WTC11 (cell line): ENCODE results near the gene TMA7. TPM values are rescaled to one million over a fixed set of nuclear protein-coding genes. Genes with fewer than 3 reads are reported as not detected.

ENCODE experiments used
- ATAC-seq: fragments of 200-7000 bp; cut with Tn5 transposase; 2 replicates; pipeline ENCODE4 v1.10.0; 2021; ENCODE audit warnings: mild to moderate bottlenecking, moderate library complexity
- CTCF ChIA-PET: fragments of 300-600 bp; sonication (Branson Sonifier 250); formaldehyde crosslinking; loops from one replicate; lab custom pipeline; 2021; ENCODE audit warnings: antibody characterized with exemption; lab: Charles Lee
- POLR2A ChIA-PET: fragments of 350-600 bp; sonication (Branson Sonifier 250); formaldehyde crosslinking; loops from one replicate; lab custom pipeline; 2021; ENCODE audit warnings: antibody characterized with exemption; lab: Charles Lee
- DNase-seq: peaks from one replicate; pipeline ENCODE4 v3.0.0; 2021; ENCODE audit warnings: low spot score
- H3K27ac Mint-ChIP-seq: 2 replicates; pipeline ENCODE4 v1.8.0; 2021; ENCODE audit warnings: mixed read lengths
- H3K27me3 Mint-ChIP-seq: 2 replicates; pipeline ENCODE4 v1.8.0; 2021; ENCODE audit warnings: low read depth, mild to moderate bottlenecking, moderate library complexity, mixed read lengths
- H3K36me3 Mint-ChIP-seq: 2 replicates; pipeline ENCODE4 v1.8.0; 2021; ENCODE audit warnings: mixed read lengths
- H3K4me1 Mint-ChIP-seq: 2 replicates; pipeline ENCODE4 v1.8.0; 2022; ENCODE audit warnings: mixed read lengths
- H3K4me3 Mint-ChIP-seq: 2 replicates; pipeline ENCODE4 v1.8.0; 2021; ENCODE audit warnings: mild to moderate bottlenecking, moderate library complexity, mixed read lengths
- H3K9me3 Mint-ChIP-seq: 2 replicates; pipeline ENCODE4 v1.8.0; 2021; ENCODE audit warnings: mixed read lengths
- CREB1 ChIP-seq: sonication (generic); formaldehyde crosslinking; IDR thresholded peaks from 2 replicates; pipeline ENCODE4 v1.8.0; 2023; ENCODE audit warnings: mild to moderate bottlenecking, missing genetic modification reagents
- ELF4 ChIP-seq: sonication (generic); formaldehyde crosslinking; IDR thresholded peaks from 2 replicates; pipeline ENCODE4 v1.8.1; 2022; ENCODE audit warnings: low read depth, mild to moderate bottlenecking, moderate library complexity, missing genetic modification reagents
- EMX1 ChIP-seq: fragments of 250-450 bp; sonication (Bioruptor Pico); IDR thresholded peaks from 2 replicates; pipeline ENCODE4 v1.8.0; 2021; ENCODE audit warnings: mild to moderate bottlenecking
- ETV6 ChIP-seq: sonication (generic); formaldehyde crosslinking; IDR thresholded peaks from 2 replicates; pipeline ENCODE4 v1.8.1; 2022; ENCODE audit warnings: mild to moderate bottlenecking, missing genetic modification reagents
- KAT7 ChIP-seq: sonication (generic); formaldehyde crosslinking; IDR thresholded peaks from 2 replicates; pipeline ENCODE4 v1.8.1; 2023; ENCODE audit warnings: missing genetic modification reagents, mild to moderate bottlenecking, borderline replicate concordance
- SMAD3 ChIP-seq: sonication (generic); formaldehyde crosslinking; IDR thresholded peaks from 2 replicates; pipeline ENCODE4 v1.8.0; 2022; ENCODE audit warnings: missing genetic modification reagents, mild to moderate bottlenecking, borderline replicate concordance
- SMAD4 ChIP-seq: sonication (generic); formaldehyde crosslinking; IDR thresholded peaks from 2 replicates; pipeline ENCODE4 v1.8.0; 2022; ENCODE audit warnings: mild to moderate bottlenecking, missing genetic modification reagents
- SP1 ChIP-seq: sonication (generic); formaldehyde crosslinking; conservative IDR thresholded peaks from 2 replicates; pipeline ENCODE4 v1.8.1; 2022; ENCODE audit warnings: missing genetic modification reagents
- TP53 ChIP-seq: sonication (generic); formaldehyde crosslinking; IDR thresholded peaks from 2 replicates; pipeline ENCODE4 v1.8.1; 2023; ENCODE audit warnings: mild to moderate bottlenecking, missing genetic modification reagents
- ZBTB21 ChIP-seq: sonication (generic); formaldehyde crosslinking; IDR thresholded peaks from 2 replicates; pipeline ENCODE4 v1.8.1; 2023; ENCODE audit warnings: mild to moderate bottlenecking, missing genetic modification reagents, borderline replicate concordance
- ZNF232 ChIP-seq: sonication (generic); formaldehyde crosslinking; IDR thresholded peaks from 2 replicates; pipeline ENCODE4 v1.8.0; 2022; ENCODE audit warnings: mild to moderate bottlenecking, missing genetic modification reagents
- ZNF423 ChIP-seq: fragments of 250-450 bp; sonication (Bioruptor Pico); IDR thresholded peaks from 2 replicates; pipeline ENCODE4 v2.1.2; 2022; ENCODE audit warnings: mild to moderate bottlenecking, moderate library complexity
- total RNA-seq: library from RNA; stranded (reverse); gene quantifications from 3 replicates; pipeline ENCODE4 v1.2.3, GENCODE V29; 2021
- TF ChIP-seq, protein P1 (sequence below): sonication (generic); formaldehyde crosslinking; IDR thresholded peaks from 2 replicates; pipeline ENCODE4 v1.8.1; 2023; ENCODE audit warnings: mild to moderate bottlenecking, missing genetic modification reagents
- TF ChIP-seq, protein P2 (sequence below): sonication (generic); formaldehyde crosslinking; IDR thresholded peaks from 2 replicates; pipeline ENCODE4 v1.8.0; 2023; ENCODE audit warnings: missing genetic modification reagents
- TF ChIP-seq, protein P3 (sequence below): sonication (generic); formaldehyde crosslinking; conservative IDR thresholded peaks from 2 replicates; pipeline ENCODE4 v1.8.1; 2022; ENCODE audit warnings: mild to moderate bottlenecking, missing genetic modification reagents
- TF ChIP-seq, protein P4 (sequence below): fragments of 250-450 bp; sonication (Bioruptor Pico); conservative IDR thresholded peaks from 2 replicates; pipeline ENCODE4 v1.9.0; 2021; ENCODE audit warnings: mild to moderate bottlenecking
- TF ChIP-seq, protein P5 (sequence below): sonication (generic); formaldehyde crosslinking; IDR thresholded peaks from 2 replicates; pipeline ENCODE4 v1.8.1; 2023; ENCODE audit warnings: mild to moderate bottlenecking, missing genetic modification reagents, borderline replicate concordance
- TF ChIP-seq, protein P6 (sequence below): sonication (generic); formaldehyde crosslinking; IDR thresholded peaks from 2 replicates; pipeline ENCODE4 v1.8.0; 2022; ENCODE audit warnings: mild to moderate bottlenecking, missing genetic modification reagents

TMA7 gene
- total RNA-seq, 1 experiment from 2014 or later: 318 TPM

DNA sequence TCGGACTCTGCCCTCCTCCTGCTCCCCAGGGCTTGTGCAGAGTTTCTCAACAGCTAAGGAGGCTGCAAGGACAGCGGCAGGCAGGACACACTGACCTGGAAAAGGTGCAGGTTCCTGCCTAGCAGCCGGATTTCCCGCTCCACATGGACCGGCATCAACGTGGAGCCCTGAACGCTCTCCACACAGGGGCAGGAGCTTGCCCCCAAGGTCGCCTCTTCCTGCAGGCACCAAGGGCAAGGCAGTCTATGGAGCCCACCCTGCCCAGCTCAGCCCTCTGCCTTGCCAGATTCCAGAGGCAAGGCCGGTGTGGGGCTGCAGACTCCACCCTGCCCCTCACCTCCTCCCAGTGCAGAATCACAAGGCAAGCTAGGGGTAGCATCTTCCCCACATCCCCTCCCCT lies 20.9 kb upstream of the TMA7 start:
- H3K27ac Mint-ChIP-seq: no peak overlapping the region
- no peaks in the 10 kb centered on the region for H3K4me1 Mint-ChIP-seq
- no peaks in the 10 kb centered on the region for H3K27me3 Mint-ChIP-seq
- H3K9me3 Mint-ChIP-seq: no peaks in the 10 kb centered on the region
- POLR2A ChIA-PET: no interaction called here
- H3K36me3 Mint-ChIP-seq: peaks cover 23% of the 10 kb centered on the region
- no peak overlapping the region for H3K4me3 Mint-ChIP-seq
- DNase-seq: no peak
- CTCF ChIA-PET: interaction anchor here (1.3 to 18.3 kb wide), 4 partner anchors 12 to 18 kb away, joined by 4 to 218 read pairs (median 7); no protein-coding TSS in a partner anchor
- no peak for ATAC-seq
- TF ChIP-seq, protein P1, sequence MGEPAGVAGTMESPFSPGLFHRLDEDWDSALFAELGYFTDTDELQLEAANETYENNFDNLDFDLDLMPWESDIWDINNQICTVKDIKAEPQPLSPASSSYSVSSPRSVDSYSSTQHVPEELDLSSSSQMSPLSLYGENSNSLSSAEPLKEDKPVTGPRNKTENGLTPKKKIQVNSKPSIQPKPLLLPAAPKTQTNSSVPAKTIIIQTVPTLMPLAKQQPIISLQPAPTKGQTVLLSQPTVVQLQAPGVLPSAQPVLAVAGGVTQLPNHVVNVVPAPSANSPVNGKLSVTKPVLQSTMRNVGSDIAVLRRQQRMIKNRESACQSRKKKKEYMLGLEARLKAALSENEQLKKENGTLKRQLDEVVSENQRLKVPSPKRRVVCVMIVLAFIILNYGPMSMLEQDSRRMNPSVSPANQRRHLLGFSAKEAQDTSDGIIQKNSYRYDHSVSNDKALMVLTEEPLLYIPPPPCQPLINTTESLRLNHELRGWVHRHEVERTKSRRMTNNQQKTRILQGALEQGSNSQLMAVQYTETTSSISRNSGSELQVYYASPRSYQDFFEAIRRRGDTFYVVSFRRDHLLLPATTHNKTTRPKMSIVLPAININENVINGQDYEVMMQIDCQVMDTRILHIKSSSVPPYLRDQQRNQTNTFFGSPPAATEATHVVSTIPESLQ (CRISPR knock-in tag): no peak
- TF ChIP-seq ETV6 (CRISPR knock-in tag) (no peak), ZNF232 (CRISPR knock-in tag) (no peak), ELF4 (CRISPR knock-in tag) (no peak), KAT7 (CRISPR knock-in tag) (no peak), ZBTB21 (CRISPR knock-in tag) (no peak), TP53 (CRISPR knock-in tag) (no peak), CREB1 (CRISPR knock-in tag) (no peak), EMX1 (no peak), SMAD4 (CRISPR knock-in tag) (no peak), SP1 (CRISPR knock-in tag) (no peak)
- TF ChIP-seq, protein P2, sequence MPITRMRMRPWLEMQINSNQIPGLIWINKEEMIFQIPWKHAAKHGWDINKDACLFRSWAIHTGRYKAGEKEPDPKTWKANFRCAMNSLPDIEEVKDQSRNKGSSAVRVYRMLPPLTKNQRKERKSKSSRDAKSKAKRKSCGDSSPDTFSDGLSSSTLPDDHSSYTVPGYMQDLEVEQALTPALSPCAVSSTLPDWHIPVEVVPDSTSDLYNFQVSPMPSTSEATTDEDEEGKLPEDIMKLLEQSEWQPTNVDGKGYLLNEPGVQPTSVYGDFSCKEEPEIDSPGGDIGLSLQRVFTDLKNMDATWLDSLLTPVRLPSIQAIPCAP (CRISPR knock-in tag): no peak
- TF ChIP-seq, protein P3, sequence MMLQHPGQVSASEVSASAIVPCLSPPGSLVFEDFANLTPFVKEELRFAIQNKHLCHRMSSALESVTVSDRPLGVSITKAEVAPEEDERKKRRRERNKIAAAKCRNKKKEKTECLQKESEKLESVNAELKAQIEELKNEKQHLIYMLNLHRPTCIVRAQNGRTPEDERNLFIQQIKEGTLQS (CRISPR knock-in tag): no peak
- TF ChIP-seq, protein P4, sequence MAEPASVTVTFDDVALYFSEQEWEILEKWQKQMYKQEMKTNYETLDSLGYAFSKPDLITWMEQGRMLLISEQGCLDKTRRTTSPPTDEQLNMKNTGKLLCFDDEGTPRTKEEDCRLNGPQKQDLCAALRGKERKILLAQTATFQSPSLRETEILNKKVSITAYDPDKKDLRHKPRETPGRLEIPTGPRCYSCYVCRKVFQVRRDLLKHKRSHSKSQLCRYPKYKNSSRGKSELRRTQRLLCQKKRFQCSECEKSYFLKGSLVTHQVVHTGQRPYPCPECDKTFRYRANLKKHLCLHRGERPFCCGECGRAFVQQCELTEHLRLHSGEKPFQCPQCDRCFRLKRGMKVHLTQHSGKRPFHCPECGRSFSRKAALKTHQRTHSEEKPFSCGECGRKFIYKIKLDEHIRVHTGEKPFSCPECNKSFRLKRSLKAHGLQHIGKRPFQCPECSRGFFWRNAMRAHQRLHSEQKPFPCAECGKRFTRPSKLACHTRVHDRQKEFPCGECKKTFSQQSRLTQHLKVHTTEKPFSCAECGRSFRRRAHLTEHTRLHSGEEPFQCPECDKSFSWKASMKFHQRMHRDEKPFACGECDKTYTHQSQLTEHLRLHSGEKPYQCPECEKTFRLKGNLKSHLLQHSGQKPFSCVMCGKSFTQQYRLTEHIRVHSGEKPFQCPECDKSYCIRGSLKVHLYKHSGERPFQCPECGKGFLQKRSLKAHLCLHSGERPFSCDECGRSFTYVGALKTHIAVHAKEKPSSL (CRISPR knock-in tag): no peak
- TF ChIP-seq, all 79 proteins: peak for 0

DNA sequence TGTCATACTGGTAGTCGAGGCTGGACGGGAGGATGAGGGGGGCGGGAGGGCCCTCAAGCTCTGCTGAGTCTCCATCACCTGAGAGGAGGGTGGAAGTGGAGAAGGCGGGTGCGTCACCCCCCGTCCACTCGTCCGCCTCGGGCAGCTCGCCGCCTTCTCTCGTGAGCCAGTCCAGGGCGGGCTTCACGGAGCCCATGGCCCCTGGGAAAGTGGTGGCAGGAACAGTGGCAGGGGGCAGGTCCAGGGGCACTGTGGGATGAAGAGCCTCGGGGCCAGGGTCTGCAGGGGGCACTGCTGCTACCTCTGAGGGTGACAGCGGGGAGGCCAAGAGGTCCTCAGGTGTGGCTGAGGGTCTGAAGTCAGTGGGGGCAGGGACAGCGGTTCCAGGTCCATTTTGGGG lies 20.5 kb upstream of the TMA7 start:
- peaks cover 20% of the 10 kb centered on the region for H3K36me3 Mint-ChIP-seq
- no peaks in the 10 kb centered on the region for H3K27me3 Mint-ChIP-seq
- H3K27ac Mint-ChIP-seq: no peak overlapping the region
- POLR2A ChIA-PET: no interaction called here
- H3K4me3 Mint-ChIP-seq: no peak overlapping the region
- CTCF ChIA-PET: interaction anchor here (1.3 to 18.3 kb wide), 3 partner anchors 13 to 19 kb away, joined by 7 to 218 read pairs (median 7); no protein-coding TSS in a partner anchor
- no peak for DNase-seq
- no peak for TF ChIP-seq SMAD3 (CRISPR knock-in tag)
- no peaks in the 10 kb centered on the region; the same call in 1 of the 2 replicates for H3K4me1 Mint-ChIP-seq
- no peaks in the 10 kb centered on the region for H3K9me3 Mint-ChIP-seq
- ATAC-seq: no peak

DNA sequence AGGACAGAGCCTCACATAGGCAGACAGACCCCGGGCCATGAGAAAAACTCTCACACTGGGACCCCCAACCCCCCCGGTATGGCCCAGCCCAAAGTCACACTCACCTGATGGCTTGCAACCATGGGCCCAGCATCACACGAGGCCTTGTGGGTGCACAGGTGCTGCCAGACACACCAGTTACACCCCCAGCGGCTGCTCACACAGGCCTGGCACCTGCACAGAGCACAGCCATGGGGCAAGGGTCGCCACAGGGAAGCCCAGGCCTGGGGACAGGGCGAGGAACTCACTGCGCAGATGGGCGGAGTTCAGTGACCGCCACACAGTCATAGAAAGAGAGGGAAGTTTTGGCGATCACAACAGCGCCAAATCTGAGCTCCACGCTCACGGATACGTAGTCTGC lies 19.5 kb upstream of the TMA7 start:
- DNase-seq: no peak
- ATAC-seq: no peak
- Mint-ChIP-seq H3K36me3 (peaks cover 11% of the 10 kb centered on the region), H3K4me3 (no peak overlapping the region), H3K4me1 (peaks cover 5% of the 10 kb centered on the region), H3K27ac (peak overlapping the region; percentile 14; the same call in 1 of the 2 replicates), H3K27me3 (no peaks in the 10 kb centered on the region), H3K9me3 (no peaks in the 10 kb centered on the region)
- POLR2A ChIA-PET: interaction anchor here (0.6 kb wide), 1 partner anchor 335 kb away, joined by 7 read pairs; no protein-coding TSS in a partner anchor
- CTCF ChIA-PET: interaction anchor here (1.4 to 18.3 kb wide), 2 partner anchors 16 to 20 kb away, joined by 4 to 218 read pairs; no protein-coding TSS in a partner anchor
- TF ChIP-seq, protein P5, sequence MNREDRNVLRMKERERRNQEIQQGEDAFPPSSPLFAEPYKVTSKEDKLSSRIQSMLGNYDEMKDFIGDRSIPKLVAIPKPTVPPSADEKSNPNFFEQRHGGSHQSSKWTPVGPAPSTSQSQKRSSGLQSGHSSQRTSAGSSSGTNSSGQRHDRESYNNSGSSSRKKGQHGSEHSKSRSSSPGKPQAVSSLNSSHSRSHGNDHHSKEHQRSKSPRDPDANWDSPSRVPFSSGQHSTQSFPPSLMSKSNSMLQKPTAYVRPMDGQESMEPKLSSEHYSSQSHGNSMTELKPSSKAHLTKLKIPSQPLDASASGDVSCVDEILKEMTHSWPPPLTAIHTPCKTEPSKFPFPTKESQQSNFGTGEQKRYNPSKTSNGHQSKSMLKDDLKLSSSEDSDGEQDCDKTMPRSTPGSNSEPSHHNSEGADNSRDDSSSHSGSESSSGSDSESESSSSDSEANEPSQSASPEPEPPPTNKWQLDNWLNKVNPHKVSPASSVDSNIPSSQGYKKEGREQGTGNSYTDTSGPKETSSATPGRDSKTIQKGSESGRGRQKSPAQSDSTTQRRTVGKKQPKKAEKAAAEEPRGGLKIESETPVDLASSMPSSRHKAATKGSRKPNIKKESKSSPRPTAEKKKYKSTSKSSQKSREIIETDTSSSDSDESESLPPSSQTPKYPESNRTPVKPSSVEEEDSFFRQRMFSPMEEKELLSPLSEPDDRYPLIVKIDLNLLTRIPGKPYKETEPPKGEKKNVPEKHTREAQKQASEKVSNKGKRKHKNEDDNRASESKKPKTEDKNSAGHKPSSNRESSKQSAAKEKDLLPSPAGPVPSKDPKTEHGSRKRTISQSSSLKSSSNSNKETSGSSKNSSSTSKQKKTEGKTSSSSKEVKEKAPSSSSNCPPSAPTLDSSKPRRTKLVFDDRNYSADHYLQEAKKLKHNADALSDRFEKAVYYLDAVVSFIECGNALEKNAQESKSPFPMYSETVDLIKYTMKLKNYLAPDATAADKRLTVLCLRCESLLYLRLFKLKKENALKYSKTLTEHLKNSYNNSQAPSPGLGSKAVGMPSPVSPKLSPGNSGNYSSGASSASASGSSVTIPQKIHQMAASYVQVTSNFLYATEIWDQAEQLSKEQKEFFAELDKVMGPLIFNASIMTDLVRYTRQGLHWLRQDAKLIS (CRISPR knock-in tag): no peak
- no peak for TF ChIP-seq EMX1
- TF ChIP-seq, protein P6, sequence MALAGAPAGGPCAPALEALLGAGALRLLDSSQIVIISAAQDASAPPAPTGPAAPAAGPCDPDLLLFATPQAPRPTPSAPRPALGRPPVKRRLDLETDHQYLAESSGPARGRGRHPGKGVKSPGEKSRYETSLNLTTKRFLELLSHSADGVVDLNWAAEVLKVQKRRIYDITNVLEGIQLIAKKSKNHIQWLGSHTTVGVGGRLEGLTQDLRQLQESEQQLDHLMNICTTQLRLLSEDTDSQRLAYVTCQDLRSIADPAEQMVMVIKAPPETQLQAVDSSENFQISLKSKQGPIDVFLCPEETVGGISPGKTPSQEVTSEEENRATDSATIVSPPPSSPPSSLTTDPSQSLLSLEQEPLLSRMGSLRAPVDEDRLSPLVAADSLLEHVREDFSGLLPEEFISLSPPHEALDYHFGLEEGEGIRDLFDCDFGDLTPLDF (CRISPR knock-in tag): no peak
- no peak for TF ChIP-seq ZNF423 (CRISPR knock-in tag)
- TF ChIP-seq, protein P1 (CRISPR knock-in tag): no peak
- no peak for TF ChIP-seq TP53 (CRISPR knock-in tag)
